ACHN (cell line): Measurements from ENCODE around the gene RBM47.
A peak's percentile ranks its signal among the peaks of the same experiment; 100 is the strongest.
"Not testable (repeated sequence)": the region's sequence is repeated elsewhere in the genome, so short reads cannot be mapped to it uniquely, and the experiment has no call there.

Experiments used
- DNase-seq: peaks from one replicate; pipeline ENCODE4 v3.0.0-alpha.2; 2015
- in situ Hi-C: cut with HindIII; loops from 2 replicates; pipeline ENCODE4 v1.10.0; 2017; ENCODE audit warnings: low sequenced_read_pairs, low pct_ligation_motif_present, low pct_unique_long_range_greater_than_20kb

The RBM47 gene

GRCh38 chr4:40412388-40412787 lies 217.3 kb downstream of the RBM47 start:
- DNase-seq = no peak
- in situ Hi-C loops = no loop called here

- in situ Hi-C loops = no loop called here
Observed at GRCh38 chr4:40409835-40410234, 219.8 kb downstream of the RBM47 start.

GRCh38 chr4:40407468-40407867 lies 222.2 kb downstream of the RBM47 start:
- DNase-seq, in situ Hi-C loops: not testable (repeated sequence)

More at GRCh38 chr4:40409835-40410234, 219.8 kb downstream of the RBM47 start:
- no peak for DNase-seq

- no peak for DNase-seq
- in situ Hi-C loops = no loop called here
Observed at GRCh38 chr4:40406340-40406739, 223.3 kb downstream of the RBM47 start.

GRCh38 chr4:40405193-40405592 lies 224.5 kb downstream of the RBM47 start:
- DNase-seq = no peak
- in situ Hi-C loops = no loop called here

- DNase-seq = no peak
- in situ Hi-C loops = no loop called here
Observed at GRCh38 chr4:40403081-40403480, 226.6 kb downstream of the RBM47 start.

GRCh38 chr4:40402556-40402955 lies 227.1 kb downstream of the RBM47 start:
- DNase-seq = no peak
- in situ Hi-C loops = no loop called here

GRCh38 chr4:40401631-40402030 lies 228.0 kb downstream of the RBM47 start:
- no peak for DNase-seq
- in situ Hi-C loops = no loop called here

GRCh38 chr4:40401096-40401495 lies 228.6 kb downstream of the RBM47 start:
- DNase-seq = no peak
- in situ Hi-C loops = no loop called here

- in situ Hi-C loops = no loop called here
- DNase-seq = no peak
Observed at GRCh38 chr4:40399578-40399977, 230.1 kb downstream of the RBM47 start.

- in situ Hi-C loops = no loop called here
- peak; percentile 55 for DNase-seq
Observed at GRCh38 chr4:40395908-40396793, 233.5 kb downstream of the RBM47 start.

GRCh38 chr4:40395166-40395900 lies 234.3 kb downstream of the RBM47 start:
- DNase-seq = no peak
- in situ Hi-C loops = no loop called here

GRCh38 chr4:40394236-40394635 lies 235.4 kb downstream of the RBM47 start:
- no peak for DNase-seq
- in situ Hi-C loops = no loop called here

GRCh38 chr4:40392241-40392640 lies 237.4 kb downstream of the RBM47 start:
- in situ Hi-C loops, DNase-seq: not testable (repeated sequence)

GRCh38 chr4:40389986-40390385 lies 239.7 kb downstream of the RBM47 start:
- in situ Hi-C loops = no loop called here
- DNase-seq = no peak

- no peak for DNase-seq
- in situ Hi-C loops = no loop called here
Observed at GRCh38 chr4:40388239-40388638, 241.4 kb downstream of the RBM47 start.

GRCh38 chr4:40380647-40381046 lies 249.0 kb downstream of the RBM47 start:
- in situ Hi-C loops = no loop called here
- no peak for DNase-seq

- no peak for DNase-seq
- in situ Hi-C loops = no loop called here
Observed at GRCh38 chr4:40379248-40379647, 250.4 kb downstream of the RBM47 start.

GRCh38 chr4:40378619-40379018 lies 251.0 kb downstream of the RBM47 start:
- DNase-seq = no peak
- in situ Hi-C loops = no loop called here
